ENCODE measurements around the gene ZBTB46. TPM values are rescaled to one million over a fixed set of nuclear protein-coding genes. Genes with fewer than 3 reads are reported as not detected.
"Not testable (repeated sequence)": the region's sequence is repeated elsewhere in the genome, so short reads cannot be mapped to it uniquely, and the experiment has no call there.

ZBTB46 gene, protein sequence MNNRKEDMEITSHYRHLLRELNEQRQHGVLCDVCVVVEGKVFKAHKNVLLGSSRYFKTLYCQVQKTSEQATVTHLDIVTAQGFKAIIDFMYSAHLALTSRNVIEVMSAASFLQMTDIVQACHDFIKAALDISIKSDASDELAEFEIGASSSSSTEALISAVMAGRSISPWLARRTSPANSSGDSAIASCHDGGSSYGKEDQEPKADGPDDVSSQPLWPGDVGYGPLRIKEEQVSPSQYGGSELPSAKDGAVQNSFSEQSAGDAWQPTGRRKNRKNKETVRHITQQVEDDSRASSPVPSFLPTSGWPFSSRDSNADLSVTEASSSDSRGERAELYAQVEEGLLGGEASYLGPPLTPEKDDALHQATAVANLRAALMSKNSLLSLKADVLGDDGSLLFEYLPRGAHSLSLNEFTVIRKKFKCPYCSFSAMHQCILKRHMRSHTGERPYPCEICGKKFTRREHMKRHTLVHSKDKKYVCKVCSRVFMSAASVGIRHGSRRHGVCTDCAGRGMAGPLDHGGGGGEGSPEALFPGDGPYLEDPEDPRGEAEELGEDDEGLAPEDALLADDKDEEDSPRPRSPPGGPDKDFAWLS
- total RNA-seq (2014; rRNA removed; shearing (Covaris generic)) = 13.5 and 20.0 TPM in 2 replicates

DNA sequence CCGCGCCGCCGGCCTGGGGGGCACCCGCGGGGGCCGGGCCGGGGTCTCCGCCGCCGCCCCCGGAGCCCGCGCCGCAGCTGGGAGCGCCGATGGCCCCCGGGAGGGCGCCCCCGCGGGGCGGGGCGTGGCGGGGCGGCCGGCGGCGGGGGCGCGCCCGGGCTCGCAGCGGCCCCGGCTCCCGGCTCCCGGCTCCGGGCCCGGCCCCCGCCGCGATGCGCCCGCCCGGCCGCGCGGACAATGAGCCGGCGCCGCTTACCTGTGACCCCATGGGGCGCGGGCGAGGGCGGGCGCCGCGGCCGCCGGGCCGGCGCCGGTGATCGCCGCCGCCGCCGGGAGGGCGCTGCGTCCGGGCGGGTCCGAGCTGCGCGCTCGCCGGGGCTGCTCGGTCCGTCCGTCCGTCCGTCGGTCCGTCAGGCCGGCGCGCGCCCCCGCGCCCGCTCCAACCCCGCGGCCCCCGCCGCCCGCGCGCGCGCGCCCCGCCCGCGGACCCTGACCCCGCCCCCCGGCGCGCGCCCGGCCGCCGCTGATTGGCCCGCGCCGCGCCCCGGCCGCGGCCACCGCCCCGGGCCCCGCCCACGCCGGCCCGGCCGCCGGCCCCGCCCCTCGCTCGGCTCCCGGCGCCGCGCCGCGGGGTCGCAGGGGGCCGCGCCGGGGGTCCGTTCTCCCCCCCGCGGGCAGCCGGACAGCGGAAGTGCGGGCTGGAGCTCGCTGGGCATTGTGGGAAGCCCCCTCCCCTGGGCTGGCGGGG is at the start of gene ZBTB46:
TSS of gene ZBTB46 (minus strand) at position 424 of the 748 bp plus-strand sequence. CDS start 40,507 bp downstream, outside the sequence.
- no peaks in the 10 kb centered on the region for H3K36me3 ChIP-seq (replicated peaks; ENCODE audit: control insufficient read depth, insufficient read depth, low read length)
- peaks cover 23% of the 10 kb centered on the region for H3K27me3 ChIP-seq (ENCODE audit: control insufficient read depth, insufficient read depth, low read length)
- peak; percentile 100 for DNase-seq
- H3K4me3 ChIP-seq (ENCODE audit: insufficient read depth, low read depth, low read length) = peak within 1 kb of the TSS; percentile 54

DNA sequence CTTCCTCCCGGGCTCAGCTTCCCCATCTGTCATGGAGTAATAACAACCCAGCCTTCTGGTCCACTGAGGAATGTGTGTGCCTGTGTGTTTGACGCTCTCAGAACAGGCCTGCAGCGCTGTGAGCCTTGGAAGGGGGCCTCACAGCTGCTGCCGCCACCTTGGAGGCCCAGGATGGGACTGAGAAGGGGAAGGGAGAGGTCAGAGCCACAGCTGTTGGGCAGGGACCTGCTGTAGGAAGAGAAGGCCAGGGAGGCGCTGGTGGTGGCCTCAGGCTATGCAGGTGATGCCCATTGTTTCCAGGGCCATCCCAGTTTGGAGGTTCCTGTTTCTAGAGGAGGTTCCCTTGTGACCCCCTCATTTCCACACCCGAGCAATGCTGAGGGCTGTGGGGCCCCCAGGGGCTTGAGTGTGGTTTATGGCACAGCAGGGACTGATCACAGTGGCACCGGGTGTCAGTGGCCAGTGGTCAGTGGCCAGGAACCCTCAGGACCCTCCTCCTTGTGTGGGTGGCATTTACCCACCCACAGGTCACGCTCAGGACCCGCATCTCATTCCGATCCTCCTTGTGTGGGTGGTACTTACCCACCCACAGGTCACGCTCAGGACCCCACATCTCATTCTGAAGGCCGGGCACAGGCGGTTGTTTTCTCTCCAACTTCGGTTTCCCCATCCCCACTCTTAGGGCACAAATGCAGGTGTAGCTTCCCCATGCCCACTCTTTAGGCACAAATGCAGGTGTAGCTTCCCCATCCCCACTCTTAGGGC is 48.0 kb upstream of the ZBTB46 start:
- Histone ChIP-seq H3K36me3 (replicated peaks; ENCODE audit: control insufficient read depth, insufficient read depth, low read length) (peaks cover 30% of the 10 kb centered on the region), H3K4me3 (ENCODE audit: insufficient read depth, low read depth, low read length) (no peak overlapping the region), H3K27me3 (ENCODE audit: control insufficient read depth, insufficient read depth, low read length) (no peaks in the 10 kb centered on the region)
- DNase-seq = peak; percentile 21

DNA sequence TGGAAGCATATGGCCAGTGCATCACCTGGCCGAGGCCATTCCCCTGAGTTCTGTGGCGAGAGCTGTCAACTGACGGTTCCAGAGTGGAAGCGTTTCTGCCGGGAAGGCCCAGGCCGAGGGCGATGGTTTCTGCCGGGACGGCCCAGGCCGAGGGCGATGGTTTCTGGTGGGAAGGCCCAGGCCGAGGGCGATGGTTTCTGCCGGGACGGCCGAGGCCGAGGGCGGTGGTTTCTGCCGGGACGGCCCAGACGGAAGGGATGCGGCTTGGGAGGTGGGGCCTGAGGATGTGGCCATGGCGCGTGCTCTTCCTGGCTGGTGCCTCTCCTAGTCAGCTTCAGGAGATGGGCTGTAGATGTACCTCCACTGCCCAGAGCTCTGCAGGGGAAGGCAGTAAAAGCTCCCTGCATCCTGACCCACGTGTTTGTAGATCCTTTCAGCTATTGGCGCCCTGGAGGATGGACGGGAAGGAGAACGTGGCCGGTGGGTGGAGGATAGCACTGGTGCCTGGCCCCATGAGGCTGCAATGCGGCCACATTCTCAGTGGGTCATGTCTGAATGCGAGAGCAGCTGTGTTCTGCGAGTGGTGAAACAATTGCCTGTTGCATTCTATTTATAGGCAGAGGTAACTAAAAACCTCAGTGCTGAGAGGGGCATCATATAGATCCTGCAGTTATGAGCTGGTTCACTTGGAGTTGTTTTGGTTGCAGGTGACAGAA is 46.8 kb upstream of the ZBTB46 start:
- H3K36me3 ChIP-seq (replicated peaks; ENCODE audit: control insufficient read depth, insufficient read depth, low read length) = peaks cover 27% of the 10 kb centered on the region
- H3K27me3 ChIP-seq (ENCODE audit: control insufficient read depth, insufficient read depth, low read length) = no peaks in the 10 kb centered on the region
- no peak overlapping the region for H3K4me3 ChIP-seq (ENCODE audit: insufficient read depth, low read depth, low read length)
- DNase-seq = no peak

DNA sequence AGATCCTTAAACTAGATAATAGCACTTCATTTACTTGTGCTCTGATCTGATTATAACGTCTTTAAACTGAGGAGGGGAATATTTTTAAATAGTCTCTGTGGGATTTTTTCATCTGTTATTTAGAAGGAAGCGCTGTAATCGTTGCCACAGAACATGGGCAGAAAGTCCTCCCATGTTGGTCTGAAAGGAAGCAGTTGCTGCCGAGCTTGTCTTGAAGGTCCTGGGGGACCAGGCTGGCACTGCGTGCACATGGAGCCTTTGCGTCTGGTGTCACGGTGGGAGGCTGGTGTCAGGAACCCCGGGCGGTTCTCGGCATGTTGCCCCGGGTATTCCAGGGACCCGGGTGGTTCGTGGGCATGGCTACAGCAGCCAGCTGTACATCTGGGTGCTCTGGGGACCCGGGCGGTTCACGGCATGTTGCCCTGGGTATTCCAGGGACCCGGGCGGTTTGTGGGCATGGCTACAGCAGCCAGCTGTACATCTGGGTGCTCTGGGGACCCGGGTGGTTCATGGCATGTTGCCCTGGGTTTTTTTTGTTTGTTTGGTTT is 45.5 kb upstream of the ZBTB46 start:
- Histone ChIP-seq H3K27me3 (ENCODE audit: control insufficient read depth, insufficient read depth, low read length) (no peaks in the 10 kb centered on the region), H3K36me3 (replicated peaks; ENCODE audit: control insufficient read depth, insufficient read depth, low read length) (peaks cover 27% of the 10 kb centered on the region), H3K4me3 (ENCODE audit: insufficient read depth, low read depth, low read length) (no peak overlapping the region)
- DNase-seq = no peak

DNA sequence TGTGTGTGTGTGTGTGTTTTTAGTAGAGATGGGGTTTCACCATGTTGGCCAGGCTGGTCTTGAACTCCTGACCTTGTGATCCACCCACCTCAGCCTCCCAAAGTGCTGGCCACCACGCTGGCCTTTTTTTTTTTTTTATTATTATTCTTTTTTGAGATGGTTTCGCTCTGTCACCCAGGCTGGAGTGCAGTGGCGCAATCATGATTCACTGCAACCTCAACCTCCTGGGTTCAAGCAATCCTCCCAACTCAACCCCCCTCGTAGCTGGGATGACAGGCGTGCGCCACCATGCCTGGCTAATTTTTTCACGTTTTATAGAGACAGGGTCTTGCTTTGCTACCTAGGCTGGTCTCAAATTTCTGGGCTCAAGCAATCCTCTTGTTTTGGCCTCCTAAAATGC is 43.2 kb upstream of the ZBTB46 start:
- DNase-seq; H3K27me3 ChIP-seq (ENCODE audit: control insufficient read depth, insufficient read depth, low read length); H3K4me3 ChIP-seq (ENCODE audit: insufficient read depth, low read depth, low read length): not testable (repeated sequence)
- H3K36me3 ChIP-seq (replicated peaks; ENCODE audit: control insufficient read depth, insufficient read depth, low read length) = peaks cover 30% of the 10 kb centered on the region

DNA sequence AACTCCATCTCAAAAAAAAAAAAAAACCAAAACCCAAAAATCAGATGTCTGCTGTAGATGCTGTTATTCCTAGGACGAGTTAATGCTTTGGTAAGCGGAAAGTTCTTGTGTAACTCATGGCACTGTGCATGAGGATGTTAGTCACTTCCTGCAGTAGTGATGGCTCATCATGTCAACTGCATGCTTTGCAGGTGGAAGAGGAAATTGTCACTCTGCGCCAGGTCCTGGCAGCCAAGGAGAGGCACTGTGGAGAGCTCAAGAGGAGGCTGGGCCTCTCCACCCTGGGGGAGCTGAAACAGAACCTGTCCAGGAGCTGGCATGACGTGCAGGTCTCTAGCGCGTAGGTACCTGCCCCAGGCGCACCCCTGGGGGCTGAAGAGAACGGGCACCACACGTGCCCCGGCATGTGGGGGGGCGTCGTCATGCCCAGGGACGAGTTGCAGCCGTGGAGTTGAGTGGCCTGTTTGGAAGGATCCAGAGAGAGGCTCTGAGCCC is 42.5 kb upstream of the ZBTB46 start:
- Histone ChIP-seq H3K36me3 (replicated peaks; ENCODE audit: control insufficient read depth, insufficient read depth, low read length) (peaks cover 35% of the 10 kb centered on the region), H3K4me3 (ENCODE audit: insufficient read depth, low read depth, low read length) (no peak overlapping the region), H3K27me3 (ENCODE audit: control insufficient read depth, insufficient read depth, low read length) (no peaks in the 10 kb centered on the region)
- no peak for DNase-seq

DNA sequence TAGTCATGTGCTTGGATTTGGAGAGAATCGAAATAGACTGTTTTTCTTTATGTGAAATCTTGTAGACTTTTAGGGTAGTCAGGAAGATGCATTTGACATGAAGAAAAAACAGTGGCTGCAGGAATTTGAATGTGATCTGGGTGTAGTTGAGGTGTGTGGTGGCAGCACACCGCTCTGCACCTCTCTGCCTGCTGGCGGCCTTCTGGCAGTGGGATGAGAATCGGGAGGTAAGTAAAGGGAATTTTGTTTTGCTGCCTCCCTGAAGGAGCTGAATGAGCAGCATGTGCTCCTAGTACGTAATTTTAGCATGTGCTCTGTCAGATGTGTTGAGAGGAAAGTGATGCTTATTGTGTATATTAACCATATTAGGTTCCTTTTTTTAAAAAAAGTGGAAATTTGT is 37.2 kb upstream of the ZBTB46 start:
- no peak for DNase-seq
- Histone ChIP-seq H3K36me3 (replicated peaks; ENCODE audit: control insufficient read depth, insufficient read depth, low read length) (peaks cover 15% of the 10 kb centered on the region), H3K27me3 (ENCODE audit: control insufficient read depth, insufficient read depth, low read length) (no peaks in the 10 kb centered on the region), H3K4me3 (ENCODE audit: insufficient read depth, low read depth, low read length) (no peak overlapping the region)

DNA sequence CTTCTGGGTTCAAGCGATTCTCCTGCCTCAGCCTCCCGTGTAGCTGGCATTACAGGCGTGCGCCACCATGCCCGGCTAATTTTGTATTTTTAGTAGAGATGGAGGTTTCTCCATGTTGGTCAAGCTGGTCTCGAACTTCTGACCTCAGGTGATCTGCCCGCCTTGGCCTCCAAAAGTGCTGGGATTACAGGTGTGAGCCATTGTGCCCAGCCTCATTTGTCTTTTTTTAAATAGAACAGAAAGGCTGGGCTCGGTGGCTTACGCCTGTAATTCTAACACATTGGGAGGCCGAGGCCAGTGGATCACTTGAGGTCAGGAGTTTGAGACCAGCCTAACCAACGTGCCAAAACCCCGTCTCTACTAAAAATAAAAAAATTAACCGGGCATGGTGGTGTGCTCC is 36.0 kb upstream of the ZBTB46 start:
- H3K4me3 ChIP-seq (ENCODE audit: insufficient read depth, low read depth, low read length); H3K27me3 ChIP-seq (ENCODE audit: control insufficient read depth, insufficient read depth, low read length); DNase-seq: not testable (repeated sequence)

DNA sequence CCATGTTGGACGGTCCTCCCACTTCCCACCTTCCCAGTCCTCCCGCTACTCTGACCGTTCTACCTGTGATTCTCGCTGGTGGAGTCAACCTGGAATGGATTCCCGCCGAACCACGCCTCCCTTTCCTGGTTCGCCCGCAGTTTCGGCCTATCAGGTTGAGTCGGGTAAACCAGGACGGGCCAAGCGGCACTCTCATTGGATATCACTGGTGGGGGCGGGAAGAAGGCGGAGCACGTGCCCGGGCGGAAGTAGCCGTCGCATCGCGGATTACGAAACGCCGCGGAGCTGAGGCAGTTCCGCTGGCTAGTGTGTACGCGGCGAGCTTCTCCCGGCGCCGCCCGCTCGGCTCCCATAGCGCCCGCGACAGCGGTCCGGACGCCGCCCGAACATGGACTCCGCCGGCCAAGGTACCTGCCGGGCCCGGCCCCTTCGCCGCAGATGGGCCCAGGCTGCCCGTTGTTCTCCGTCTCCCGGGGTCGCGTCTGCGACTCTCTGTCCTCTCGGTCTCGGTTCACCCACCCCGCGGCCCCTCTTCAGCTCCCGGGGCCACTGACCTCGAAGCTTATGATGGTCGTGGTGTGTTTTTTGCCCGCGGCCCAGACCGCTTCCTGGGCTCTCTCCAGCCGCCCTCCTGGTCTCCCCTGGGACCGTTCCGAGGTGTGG is 34.0 kb upstream of the ZBTB46 start, which contains the start of gene TPD52L2:
TSS of gene TPD52L2 (plus strand) at position 293 of the 663 bp plus-strand sequence. CDS start at position 389, 96 bp downstream.
- DNase-seq = peak; percentile 99
- H3K27me3 ChIP-seq (ENCODE audit: control insufficient read depth, insufficient read depth, low read length) = no peaks in the 10 kb centered on the region
- H3K4me3 ChIP-seq (ENCODE audit: insufficient read depth, low read depth, low read length) = peak within 1 kb of the TSS; percentile 96
- H3K36me3 ChIP-seq (replicated peaks; ENCODE audit: control insufficient read depth, insufficient read depth, low read length) = peaks cover 15% of the 10 kb centered on the region

More for the DNA sequence above, 36.0 kb upstream of the ZBTB46 start:
- peaks cover 16% of the 10 kb centered on the region for H3K36me3 ChIP-seq (replicated peaks; ENCODE audit: control insufficient read depth, insufficient read depth, low read length)

DNA sequence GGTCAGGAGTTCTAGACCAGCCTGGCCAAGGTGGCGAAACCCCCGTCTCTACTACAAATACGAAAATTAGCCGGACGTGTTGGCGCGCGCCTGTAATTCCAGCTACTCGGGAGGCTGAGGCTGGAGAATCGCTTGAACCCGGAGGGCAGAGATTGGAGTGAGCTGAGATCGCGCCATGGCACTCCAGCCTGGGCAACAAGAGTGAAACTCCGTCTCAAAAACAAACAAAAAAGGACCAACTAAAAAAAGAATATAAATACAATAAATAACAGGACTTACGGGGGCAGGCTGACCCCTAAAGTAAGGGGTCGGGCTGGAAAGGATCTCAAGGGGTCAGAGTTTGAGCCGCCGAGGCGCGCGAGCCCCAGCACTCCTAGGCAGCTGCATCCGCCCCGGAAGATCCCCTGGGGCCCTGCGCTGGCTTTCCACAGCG is 33.5 kb upstream of the ZBTB46 start:
- Histone ChIP-seq H3K36me3 (replicated peaks; ENCODE audit: control insufficient read depth, insufficient read depth, low read length) (peaks cover 15% of the 10 kb centered on the region), H3K4me3 (ENCODE audit: insufficient read depth, low read depth, low read length) (peak overlapping the region; percentile 74), H3K27me3 (ENCODE audit: control insufficient read depth, insufficient read depth, low read length) (no peaks in the 10 kb centered on the region)
- DNase-seq = no peak

DNA sequence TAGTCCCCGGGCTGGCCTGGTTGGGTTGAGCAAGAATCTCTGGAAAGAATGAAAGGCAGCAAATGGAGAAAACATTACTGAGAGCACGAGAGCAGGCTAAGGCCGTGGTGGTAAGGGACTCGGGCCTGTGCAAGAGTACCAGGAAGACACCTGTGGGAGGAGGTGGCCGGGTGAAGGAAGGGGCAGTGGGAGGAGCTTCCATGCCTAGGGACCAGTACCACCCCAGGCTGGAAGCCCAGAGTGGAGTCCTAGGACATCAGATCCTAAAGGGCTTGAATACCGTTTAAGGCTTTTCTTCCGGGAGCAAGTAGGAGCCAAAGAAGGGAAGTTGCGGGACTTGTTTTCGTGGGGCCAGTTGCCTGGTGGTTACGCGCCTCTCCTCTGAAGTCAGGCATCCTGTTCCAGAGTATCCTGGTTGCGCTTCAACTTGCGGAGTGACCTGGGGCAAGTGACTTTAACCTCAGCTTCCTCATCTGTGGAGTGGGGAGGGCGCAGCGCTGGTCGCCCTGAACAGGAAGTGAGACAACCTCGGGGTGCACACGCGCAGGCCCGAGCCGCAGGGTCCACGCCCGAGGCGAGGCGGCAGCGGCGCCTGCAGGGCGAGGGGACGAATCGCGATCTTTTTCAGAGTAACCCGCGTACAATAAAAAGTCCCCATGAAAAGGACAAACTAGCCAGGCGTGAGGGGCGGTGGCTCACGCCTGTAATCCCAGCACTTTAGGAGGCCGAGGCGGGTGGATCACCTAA is 32.9 kb upstream of the ZBTB46 start:
- H3K36me3 ChIP-seq (replicated peaks; ENCODE audit: control insufficient read depth, insufficient read depth, low read length) = peaks cover 10% of the 10 kb centered on the region
- peak overlapping the region; percentile 74 for H3K4me3 ChIP-seq (ENCODE audit: insufficient read depth, low read depth, low read length)
- DNase-seq = peak; percentile 91
- no peaks in the 10 kb centered on the region for H3K27me3 ChIP-seq (ENCODE audit: control insufficient read depth, insufficient read depth, low read length)

DNA sequence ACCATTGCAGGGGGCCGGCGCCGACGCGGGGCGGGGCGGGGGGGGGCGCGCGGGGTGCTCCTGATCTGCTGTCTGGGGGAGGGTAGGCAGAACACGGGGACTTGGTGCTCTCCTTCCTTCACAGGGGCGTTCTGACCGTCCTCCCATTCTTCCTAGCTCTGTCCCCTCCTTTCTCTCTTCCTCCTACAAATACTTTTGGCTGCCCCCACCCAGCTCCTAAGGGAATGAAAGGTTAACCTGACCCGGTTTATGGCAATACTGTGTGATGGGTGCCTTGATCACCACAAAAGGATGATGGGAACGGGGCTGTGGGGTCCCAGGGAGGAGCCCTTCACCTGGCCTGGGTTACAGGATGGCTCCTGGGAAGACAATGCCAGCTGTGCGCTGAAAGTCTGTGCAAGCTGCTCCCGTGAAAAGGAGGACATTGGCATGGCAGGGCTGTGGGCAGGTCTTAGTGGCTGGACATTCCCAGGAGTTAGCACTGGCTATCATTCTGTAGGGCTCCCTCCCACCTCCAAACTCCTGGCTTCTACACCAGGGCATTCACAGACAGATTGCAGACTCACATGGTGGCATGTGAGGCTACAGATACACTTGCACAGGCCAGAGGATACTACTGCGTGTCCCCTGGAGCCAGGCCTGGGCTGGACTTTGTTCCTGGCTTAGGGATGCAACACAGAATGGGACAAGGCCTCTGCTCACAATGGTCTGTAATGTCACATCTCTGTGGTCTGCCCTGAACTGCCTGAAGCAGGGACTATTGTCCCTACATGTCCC is 32.1 kb upstream of the ZBTB46 start:
- no peak for DNase-seq
- peaks cover 5% of the 10 kb centered on the region for H3K36me3 ChIP-seq (replicated peaks; ENCODE audit: control insufficient read depth, insufficient read depth, low read length)
- H3K4me3 ChIP-seq (ENCODE audit: insufficient read depth, low read depth, low read length) = no peak overlapping the region
- H3K27me3 ChIP-seq (ENCODE audit: control insufficient read depth, insufficient read depth, low read length) = no peaks in the 10 kb centered on the region
